HepG2 (cell line): ENCODE results near the gene DDAH2. TPM values are rescaled to one million over a fixed set of nuclear protein-coding genes. Genes with fewer than 3 reads are reported as not detected.
A peak's percentile ranks its signal among the peaks of the same experiment; 100 is the strongest.

Experiments used
- AHR ChIP-seq: IDR thresholded peaks from 2 replicates; pipeline ENCODE4 v1.6.1; 2018; ENCODE audit warnings: missing genetic modification reagents, missing compliant biosample characterization
- BRD4 ChIP-seq: sonication (generic); formaldehyde crosslinking; IDR thresholded peaks from 2 replicates; pipeline ENCODE4 v1.4.0; 2020; ENCODE audit warnings: missing genetic modification reagents
- CHD2 ChIP-seq: IDR thresholded peaks from 2 replicates; pipeline ENCODE4 v1.6.1; 2011; ENCODE audit warnings: low read depth, low read length, improper control_type of control experiment
- HNF4G ChIP-seq, 2 experiments: sonication (generic) in 1 of 2; formaldehyde crosslinking in 1 of 2; IDR thresholded peaks; 2 replicates each; pipeline versions ENCODE4 v1.4.0 to v1.6.1; 2011 to 2020; ENCODE audit warnings: borderline replicate concordance in 2 of 2, low read depth in 2 of 2, mild to moderate bottlenecking in 2 of 2, low read length in 1 of 2, missing genetic modification reagents in 1 of 2, moderate library complexity in 1 of 2
- IKZF4 ChIP-seq: sonication (generic); formaldehyde crosslinking; IDR thresholded peaks from 2 replicates; pipeline ENCODE4 v1.5.1; 2020; ENCODE audit warnings: borderline replicate concordance, mild to moderate bottlenecking, low read depth, missing genetic modification reagents; ENCODE audit errors: not compliant biosample characterization
- MIER3 ChIP-seq: IDR thresholded peaks from 2 replicates; pipeline ENCODE4 v1.6.1; 2016; ENCODE audit warnings: missing compliant biosample characterization, borderline replicate concordance
- NCOA1 ChIP-seq: sonication (generic); formaldehyde crosslinking; IDR thresholded peaks from 2 replicates; pipeline ENCODE4 v1.9.0; 2021; ENCODE audit warnings: missing genetic modification reagents
- SKI ChIP-seq: fragments of 450-650 bp; IDR thresholded peaks from one replicate; pipeline ENCODE4 v1.6.1; 2018; ENCODE audit warnings: mild to moderate bottlenecking; ENCODE audit not compliant: partially characterized antibody
- SMAD3 ChIP-seq: sonication (generic); formaldehyde crosslinking; IDR thresholded peaks from 2 replicates; pipeline ENCODE4 v1.4.0; 2020; ENCODE audit warnings: missing genetic modification reagents
- SMAD9 ChIP-seq: sonication (generic); formaldehyde crosslinking; IDR thresholded peaks from 2 replicates; pipeline ENCODE4 v1.5.1; 2020; ENCODE audit warnings: mild to moderate bottlenecking, missing genetic modification reagents
- SMYD3 ChIP-seq: sonication (generic); formaldehyde crosslinking; IDR thresholded peaks from 2 replicates; pipeline ENCODE4 v1.8.1; 2023; ENCODE audit warnings: mild to moderate bottlenecking, missing genetic modification reagents
- TAF1 ChIP-seq: sonication (generic); formaldehyde crosslinking; IDR thresholded peaks from 2 replicates; pipeline ENCODE4 v1.4.0; 2020; ENCODE audit warnings: missing genetic modification reagents
- TBX2 ChIP-seq: sonication (generic); formaldehyde crosslinking; IDR thresholded peaks from 2 replicates; pipeline ENCODE4 v1.5.0; 2020; ENCODE audit warnings: missing genetic modification reagents, mild to moderate bottlenecking, borderline replicate concordance
- ZFP36L1 ChIP-seq: sonication (generic); formaldehyde crosslinking; IDR thresholded peaks from 2 replicates; pipeline ENCODE4 v1.8.0; 2022; ENCODE audit warnings: mild to moderate bottlenecking, missing genetic modification reagents, moderate library complexity
- ZKSCAN1 ChIP-seq: fragments of 150-350 bp; IDR thresholded peaks from 2 replicates; pipeline ENCODE4 v1.6.1; 2014; ENCODE audit warnings: low read length
- ZNF562 ChIP-seq: sonication (generic); formaldehyde crosslinking; IDR thresholded peaks from 2 replicates; pipeline ENCODE4 v1.8.0; 2022; ENCODE audit warnings: missing genetic modification reagents, borderline replicate concordance
- ZNF768 ChIP-seq: sonication (generic); formaldehyde crosslinking; IDR thresholded peaks from 2 replicates; pipeline ENCODE4 v1.4.0; 2020; ENCODE audit warnings: missing genetic modification reagents
- ZNF879 ChIP-seq: sonication (generic); formaldehyde crosslinking; IDR thresholded peaks from 2 replicates; pipeline ENCODE4 v1.8.1; 2023; ENCODE audit warnings: missing genetic modification reagents
- polyA plus RNA-seq, 8 experiments: library from polyadenylated mRNA; depleted of rRNA in 3 of 8; stranded (reverse) in 7 of 8; unstranded in 1 of 8; fragments of >200 nt; fragmentation: Illumina TruSeq in 4 of 8; extraction: Trizol in 4 of 8; gene quantifications; 2 replicates each; pipeline versions ENCODE4 v1.2.1 to v1.2.3, GENCODE V29; 2011 to 2016; ENCODE audit warnings: low read depth in 4 of 8, missing spikeins in 1 of 8, mixed read lengths in 1 of 8; ENCODE audit not compliant: insufficient read depth in 1 of 8
- total RNA-seq, 5 experiments: library from RNA; depleted of rRNA; stranded (reverse); fragments of >200 nt; fragmentation: Illumina TruSeq; extraction: Trizol; gene quantifications; 2 replicates each; pipeline ENCODE4 v1.2.3, GENCODE V29; 2016; ENCODE audit warnings: low read depth in 1 of 5
- TF ChIP-seq, protein P1 (sequence below): sonication (generic); formaldehyde crosslinking; IDR thresholded peaks from 2 replicates; pipeline ENCODE4 v1.8.0; 2023; ENCODE audit warnings: mild to moderate bottlenecking, missing genetic modification reagents
- TF ChIP-seq, protein P2 (sequence below): sonication (generic); formaldehyde crosslinking; IDR thresholded peaks from 2 replicates; pipeline ENCODE4 v1.5.0; 2020; ENCODE audit warnings: mild to moderate bottlenecking, missing genetic modification reagents
- TF ChIP-seq, protein P3 (sequence below): sonication (generic); formaldehyde crosslinking; IDR thresholded peaks from 2 replicates; pipeline ENCODE4 v1.4.0; 2020; ENCODE audit warnings: mild to moderate bottlenecking, low read depth, missing genetic modification reagents
- TF ChIP-seq, protein P4 (sequence below): sonication (generic); formaldehyde crosslinking; IDR thresholded peaks from 2 replicates; pipeline ENCODE4 v1.8.0; 2022; ENCODE audit warnings: low read depth, missing genetic modification reagents

DDAH2 gene
- total and polyA plus RNA-seq, 2 of the 13 experiments (the other 11 are each of a cell fraction or from before 2014, with no cell fraction given): 16.4 to 21.1 TPM

DNA sequence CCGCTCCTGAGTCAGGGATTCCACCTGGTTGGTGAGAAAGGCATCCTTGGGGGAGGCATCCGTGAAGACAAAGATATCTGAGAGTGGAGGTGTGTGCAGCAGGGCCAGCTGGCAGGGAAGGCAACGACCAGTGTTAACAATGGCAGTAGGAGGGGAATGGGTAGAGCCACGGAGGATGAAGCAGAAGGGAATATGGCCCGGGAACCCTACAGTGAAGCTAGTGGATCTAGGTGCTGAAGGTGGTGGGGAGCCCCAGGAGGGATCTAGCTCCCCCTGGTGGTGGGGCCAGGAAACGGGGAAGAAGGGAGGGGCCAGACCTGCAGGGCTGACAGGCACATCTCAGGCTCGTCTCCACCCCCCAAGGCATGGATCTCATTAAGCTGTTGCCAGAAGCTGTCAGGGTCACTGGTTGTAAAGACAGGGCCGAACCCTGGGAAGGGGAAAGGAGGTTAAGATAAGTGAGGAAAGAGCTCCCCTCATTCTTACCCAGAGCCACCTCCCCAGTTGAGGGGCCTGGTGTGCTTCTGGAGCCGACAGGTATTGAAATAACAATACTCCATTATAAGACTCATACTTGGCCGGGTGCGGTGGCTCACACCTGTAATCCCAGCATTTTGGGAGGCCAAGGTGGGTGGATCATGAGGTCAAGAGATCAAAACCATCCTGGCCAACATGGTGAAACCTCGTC is 40.7 kb upstream of the DDAH2 start (continued):
- 0 out of 2 replicates have a peak, but pooled peaks have one; percentile 26 for TF ChIP-seq SMAD3
- TF ChIP-seq TAF1 (CRISPR knock-in tag): no peak; the same call in 1 of the 2 replicates
- no peak for TF ChIP-seq BRD4 (CRISPR knock-in tag)
- no peak for TF ChIP-seq HNF4G (IDR thresholded peaks at IDR 0.05; ENCODE audit: borderline replicate concordance, low read depth, low read length)
- 0 out of 2 replicates have a peak, but pooled peaks have one; percentile 38 for TF ChIP-seq HNF4G (CRISPR knock-in tag; IDR thresholded peaks at IDR 0.05; ENCODE audit: borderline replicate concordance, low read depth)
- TF ChIP-seq, protein P1, sequence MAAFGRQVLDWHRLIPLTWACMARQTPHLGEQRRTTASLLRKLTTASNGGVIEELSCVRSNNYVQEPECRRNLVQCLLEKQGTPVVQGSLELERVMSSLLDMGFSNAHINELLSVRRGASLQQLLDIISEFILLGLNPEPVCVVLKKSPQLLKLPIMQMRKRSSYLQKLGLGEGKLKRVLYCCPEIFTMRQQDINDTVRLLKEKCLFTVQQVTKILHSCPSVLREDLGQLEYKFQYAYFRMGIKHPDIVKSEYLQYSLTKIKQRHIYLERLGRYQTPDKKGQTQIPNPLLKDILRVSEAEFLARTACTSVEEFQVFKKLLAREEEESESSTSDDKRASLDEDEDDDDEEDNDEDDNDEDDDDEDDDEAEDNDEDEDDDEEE (CRISPR knock-in tag): no peak
- no peak for TF ChIP-seq SKI
- TF ChIP-seq SMAD9: no peak
- TF ChIP-seq, protein P2, sequence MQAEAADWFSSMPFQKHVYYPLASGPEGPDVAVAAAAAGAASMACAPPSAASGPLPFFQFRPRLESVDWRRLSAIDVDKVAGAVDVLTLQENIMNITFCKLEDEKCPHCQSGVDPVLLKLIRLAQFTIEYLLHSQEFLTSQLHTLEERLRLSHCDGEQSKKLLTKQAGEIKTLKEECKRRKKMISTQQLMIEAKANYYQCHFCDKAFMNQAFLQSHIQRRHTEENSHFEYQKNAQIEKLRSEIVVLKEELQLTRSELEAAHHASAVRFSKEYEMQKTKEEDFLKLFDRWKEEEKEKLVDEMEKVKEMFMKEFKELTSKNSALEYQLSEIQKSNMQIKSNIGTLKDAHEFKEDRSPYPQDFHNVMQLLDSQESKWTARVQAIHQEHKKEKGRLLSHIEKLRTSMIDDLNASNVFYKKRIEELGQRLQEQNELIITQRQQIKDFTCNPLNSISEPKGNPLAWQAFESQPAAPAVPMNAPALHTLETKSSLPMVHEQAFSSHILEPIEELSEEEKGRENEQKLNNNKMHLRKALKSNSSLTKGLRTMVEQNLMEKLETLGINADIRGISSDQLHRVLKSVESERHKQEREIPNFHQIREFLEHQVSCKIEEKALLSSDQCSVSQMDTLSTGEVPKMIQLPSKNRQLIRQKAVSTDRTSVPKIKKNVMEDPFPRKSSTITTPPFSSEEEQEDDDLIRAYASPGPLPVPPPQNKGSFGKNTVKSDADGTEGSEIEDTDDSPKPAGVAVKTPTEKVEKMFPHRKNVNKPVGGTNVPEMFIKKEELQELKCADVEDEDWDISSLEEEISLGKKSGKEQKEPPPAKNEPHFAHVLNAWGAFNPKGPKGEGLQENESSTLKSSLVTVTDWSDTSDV: no peak
- TF ChIP-seq ZFP36L1 (CRISPR knock-in tag): no peak
- no peak for TF ChIP-seq ZNF562 (CRISPR knock-in tag)
- no peak for TF ChIP-seq CHD2
- TF ChIP-seq MIER3: peak; percentile 75; the same call in 1 of the 2 replicates
- no peak for TF ChIP-seq ZNF768
- peak; percentile 77; the same call in 1 of the 2 replicates for TF ChIP-seq NCOA1 (CRISPR knock-in tag)
- no peak for TF ChIP-seq SMYD3 (CRISPR knock-in tag)
- peak; percentile 19; the same call in 1 of the 2 replicates for TF ChIP-seq TBX2
- 0 out of 2 replicates have a peak, but pooled peaks have one; percentile 35 for TF ChIP-seq ZNF879 (CRISPR knock-in tag)
- TF ChIP-seq ZKSCAN1: no peak
- TF ChIP-seq, protein P3, sequence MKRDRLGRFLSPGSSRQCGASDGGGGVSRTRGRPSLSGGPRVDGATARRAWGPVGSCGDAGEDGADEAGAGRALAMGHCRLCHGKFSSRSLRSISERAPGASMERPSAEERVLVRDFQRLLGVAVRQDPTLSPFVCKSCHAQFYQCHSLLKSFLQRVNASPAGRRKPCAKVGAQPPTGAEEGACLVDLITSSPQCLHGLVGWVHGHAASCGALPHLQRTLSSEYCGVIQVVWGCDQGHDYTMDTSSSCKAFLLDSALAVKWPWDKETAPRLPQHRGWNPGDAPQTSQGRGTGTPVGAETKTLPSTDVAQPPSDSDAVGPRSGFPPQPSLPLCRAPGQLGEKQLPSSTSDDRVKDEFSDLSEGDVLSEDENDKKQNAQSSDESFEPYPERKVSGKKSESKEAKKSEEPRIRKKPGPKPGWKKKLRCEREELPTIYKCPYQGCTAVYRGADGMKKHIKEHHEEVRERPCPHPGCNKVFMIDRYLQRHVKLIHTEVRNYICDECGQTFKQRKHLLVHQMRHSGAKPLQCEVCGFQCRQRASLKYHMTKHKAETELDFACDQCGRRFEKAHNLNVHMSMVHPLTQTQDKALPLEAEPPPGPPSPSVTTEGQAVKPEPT: 0 out of 2 replicates have a peak, but pooled peaks have one; percentile 61
- TF ChIP-seq, protein P4, sequence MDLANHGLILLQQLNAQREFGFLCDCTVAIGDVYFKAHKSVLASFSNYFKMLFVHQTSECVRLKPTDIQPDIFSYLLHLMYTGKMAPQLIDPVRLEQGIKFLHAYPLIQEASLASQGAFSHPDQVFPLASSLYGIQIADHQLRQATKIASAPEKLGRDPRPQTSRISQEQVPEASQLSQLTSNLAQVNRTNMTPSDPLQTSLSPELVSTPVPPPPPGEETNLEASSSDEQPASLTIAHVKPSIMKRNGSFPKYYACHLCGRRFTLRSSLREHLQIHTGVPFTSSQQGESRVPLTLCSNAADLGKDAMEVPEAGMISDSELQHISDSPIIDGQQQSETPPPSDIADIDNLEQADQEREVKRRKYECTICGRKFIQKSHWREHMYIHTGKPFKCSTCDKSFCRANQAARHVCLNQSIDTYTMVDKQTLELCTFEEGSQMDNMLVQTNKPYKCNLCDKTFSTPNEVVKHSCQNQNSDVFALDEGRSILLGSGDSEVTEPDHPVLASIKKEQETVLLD (CRISPR knock-in tag): no peak
- TF ChIP-seq IKZF4 (CRISPR knock-in tag): no peak
- TF ChIP-seq AHR (CRISPR knock-in tag): 0 out of 2 replicates have a peak, but pooled peaks have one; percentile 48
